Muscle layer of colon (tissue), 2 donors: Measurements from ENCODE around the gene PLA2G12A.
A peak's percentile ranks its signal among the peaks of the same experiment; 100 is the strongest.

Experiments used
- H3K27ac ChIP-seq: one replicate; pipeline ENCODE4 v1.7.0; 2013; ENCODE audit warnings: low read depth, mild to moderate bottlenecking, low read length, moderate library complexity
- H3K27me3 ChIP-seq, 2 donors: one replicate each; pipeline ENCODE4 v1.7.0; 2013; ENCODE audit warnings: low read length in 2 of 2, mild to moderate bottlenecking in 2 of 2; ENCODE audit not compliant: insufficient read depth in 2 of 2, control insufficient read depth in 1 of 2
- H3K36me3 ChIP-seq: one replicate; pipeline ENCODE4 v1.7.0; 2013; ENCODE audit warnings: mild to moderate bottlenecking, low read length; ENCODE audit not compliant: insufficient read depth
- H3K4me1 ChIP-seq: one replicate; pipeline ENCODE4 v1.7.0; 2013; ENCODE audit warnings: mild to moderate bottlenecking, low read length; ENCODE audit not compliant: insufficient read depth
- H3K4me3 ChIP-seq, 2 donors: one replicate each; pipeline ENCODE4 v1.7.0; 2013; ENCODE audit warnings: low read length in 2 of 2, low read depth in 1 of 2, mild to moderate bottlenecking in 1 of 2, moderate library complexity in 1 of 2
- H3K9ac ChIP-seq: one replicate; pipeline ENCODE4 v1.7.0; 2013; ENCODE audit warnings: low read length
- H3K9me3 ChIP-seq: one replicate; pipeline ENCODE4 v1.7.0; 2013; ENCODE audit warnings: mild to moderate bottlenecking, low read length
- donor health status: abdominal sarcoma.
- donor health status: Adenocarcinoma of cecum.

PLA2G12A gene

DNA sequence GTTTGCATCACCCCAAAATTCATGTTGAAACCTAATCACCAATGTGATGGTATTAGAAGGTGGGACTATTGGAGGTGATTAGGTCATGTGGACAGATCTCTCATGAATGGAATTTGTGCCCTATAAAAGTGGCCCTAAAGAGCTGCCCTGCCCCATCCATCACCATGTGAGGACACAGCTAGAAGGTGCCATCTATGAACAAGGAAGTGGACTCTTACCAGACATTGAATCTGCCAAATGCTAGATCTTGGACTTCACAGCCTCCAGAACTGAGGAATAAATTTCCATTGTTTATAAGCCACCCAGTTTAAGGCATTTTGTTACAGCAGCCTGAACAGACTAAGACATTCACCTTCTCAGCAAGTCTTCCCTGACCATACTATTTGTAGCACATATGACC, 7.5 kb downstream of the PLA2G12A start:
- Histone ChIP-seq H3K9ac (no peak overlapping the region), H3K4me1 (no peaks in the 10 kb centered on the region), H3K9me3 (no peaks in the 10 kb centered on the region), H3K4me3 (no peak overlapping the region), H3K27me3 (no peaks in the 10 kb centered on the region), H3K36me3 (peaks cover 3% of the 10 kb centered on the region), H3K27ac (no peak overlapping the region)

DNA sequence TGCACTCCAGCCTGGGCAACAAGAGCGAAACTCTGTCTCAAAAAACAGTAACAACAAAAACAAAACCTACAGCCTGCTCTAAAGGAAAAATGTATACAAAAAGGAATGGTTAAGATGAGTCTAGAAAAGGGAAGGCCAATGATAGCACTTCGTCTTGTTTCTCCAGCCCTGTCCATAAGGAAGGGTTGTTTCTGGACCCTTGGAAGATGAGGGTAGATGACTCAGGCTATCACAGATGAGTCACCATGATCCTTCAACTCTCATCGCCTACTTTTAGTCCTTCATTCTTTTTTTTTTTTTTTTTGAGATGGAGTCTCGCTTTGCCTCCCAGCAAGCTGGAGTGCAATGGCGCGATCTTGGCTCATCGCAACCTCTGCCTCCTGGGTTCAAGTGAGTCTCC, 8.8 kb downstream of the PLA2G12A start:
- Histone ChIP-seq H3K4me1 (no peaks in the 10 kb centered on the region), H3K36me3 (peaks cover 17% of the 10 kb centered on the region), H3K9ac (no peak overlapping the region), H3K27ac (no peak overlapping the region), H3K27me3 (no peaks in the 10 kb centered on the region), H3K9me3 (no peaks in the 10 kb centered on the region), H3K4me3 (no peak overlapping the region)

DNA sequence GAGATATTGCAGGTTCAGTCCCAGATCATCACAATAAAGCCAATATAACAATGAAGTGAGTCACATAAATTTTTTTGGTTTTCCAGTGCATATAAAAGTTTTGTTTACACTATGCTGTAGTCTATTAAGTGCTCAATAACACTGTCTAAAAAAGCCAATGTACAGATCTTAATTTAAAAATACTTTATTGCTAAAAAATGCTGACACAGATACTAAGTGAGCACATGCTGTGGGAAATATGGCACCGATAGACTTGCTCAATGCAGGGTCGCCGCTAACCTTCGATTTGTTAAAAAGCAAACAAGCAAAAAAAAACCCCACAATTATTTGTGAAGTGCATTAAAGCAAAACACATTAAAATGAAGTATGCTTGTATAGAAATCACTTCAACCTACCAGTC, 10.3 kb downstream of the PLA2G12A start:
- Histone ChIP-seq H3K4me1 (no peaks in the 10 kb centered on the region), H3K27me3 (no peaks in the 10 kb centered on the region), H3K4me3 (no peak overlapping the region), H3K9me3 (no peaks in the 10 kb centered on the region), H3K9ac (no peak overlapping the region), H3K36me3 (peaks cover 20% of the 10 kb centered on the region), H3K27ac (no peak overlapping the region)

DNA sequence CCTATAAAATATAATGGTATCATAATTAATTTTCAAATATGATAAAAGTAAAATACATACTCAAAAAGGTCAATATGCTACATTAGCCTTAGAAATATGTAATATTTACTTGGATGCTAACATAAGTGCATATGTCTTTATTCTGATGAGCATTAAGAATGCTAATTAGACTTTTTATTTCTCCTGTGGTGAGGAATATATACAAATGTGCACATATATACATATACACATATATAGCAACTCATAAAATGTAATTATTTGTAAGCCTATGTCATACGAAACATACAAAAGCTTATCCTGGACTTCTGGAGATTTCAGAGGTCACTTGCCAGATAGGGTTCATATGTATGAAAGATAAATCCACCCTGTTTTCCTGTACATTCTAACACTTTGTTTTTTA, 11.1 kb downstream of the PLA2G12A start:
- Histone ChIP-seq H3K36me3 (peaks cover 27% of the 10 kb centered on the region), H3K4me1 (no peaks in the 10 kb centered on the region), H3K9me3 (no peaks in the 10 kb centered on the region), H3K27ac (no peak overlapping the region), H3K9ac (no peak overlapping the region), H3K4me3 (no peak overlapping the region), H3K27me3 (no peaks in the 10 kb centered on the region)

DNA sequence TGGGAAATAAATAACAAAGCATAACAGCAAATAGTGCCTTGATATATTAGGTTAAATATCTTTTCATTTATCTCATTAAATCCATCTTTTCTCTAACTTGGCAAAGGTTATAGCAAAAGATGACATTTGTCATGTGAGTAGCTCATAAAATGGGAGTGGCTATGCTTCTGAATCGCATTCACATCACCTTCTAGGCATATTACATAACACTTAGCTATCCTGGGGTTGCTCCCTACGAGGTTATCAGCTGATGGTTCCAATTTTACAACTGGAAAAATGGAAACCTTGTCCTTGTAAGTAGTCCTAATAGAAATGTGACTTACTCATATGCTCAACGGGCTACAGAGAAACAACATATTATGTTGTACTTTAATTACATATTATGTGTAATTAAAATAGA, 16.4 kb downstream of the PLA2G12A start:
- Histone ChIP-seq H3K9ac (no peak overlapping the region), H3K27me3 (no peaks in the 10 kb centered on the region), H3K4me3 (no peak overlapping the region), H3K9me3 (no peaks in the 10 kb centered on the region), H3K36me3 (peaks cover 27% of the 10 kb centered on the region), H3K27ac (no peak overlapping the region), H3K4me1 (no peaks in the 10 kb centered on the region)

DNA sequence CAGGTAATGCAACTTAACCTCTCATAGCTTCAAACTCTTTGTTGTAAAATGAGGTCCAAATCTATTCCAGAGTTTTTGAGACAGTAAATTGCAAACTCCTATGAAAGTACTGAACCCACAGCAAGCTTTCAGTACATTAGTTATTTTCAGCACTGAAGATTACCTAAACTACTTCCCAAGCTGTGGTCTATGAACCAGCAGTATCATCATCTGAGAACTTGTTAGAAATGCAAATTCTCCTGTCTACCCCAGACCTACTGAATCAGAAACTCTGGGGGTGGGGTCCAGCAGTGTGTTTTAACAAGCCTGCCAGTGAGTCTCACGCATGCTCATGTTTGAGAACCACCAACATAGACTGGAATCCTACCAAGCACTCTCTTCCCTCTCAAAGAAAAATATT, 20.9 kb downstream of the PLA2G12A start:
- Histone ChIP-seq H3K36me3 (peaks cover under 1% of the 10 kb centered on the region), H3K4me3 (no peak overlapping the region), H3K4me1 (no peaks in the 10 kb centered on the region), H3K9ac (no peak overlapping the region), H3K27me3 (no peaks in the 10 kb centered on the region), H3K27ac (no peak overlapping the region), H3K9me3 (no peaks in the 10 kb centered on the region)

DNA sequence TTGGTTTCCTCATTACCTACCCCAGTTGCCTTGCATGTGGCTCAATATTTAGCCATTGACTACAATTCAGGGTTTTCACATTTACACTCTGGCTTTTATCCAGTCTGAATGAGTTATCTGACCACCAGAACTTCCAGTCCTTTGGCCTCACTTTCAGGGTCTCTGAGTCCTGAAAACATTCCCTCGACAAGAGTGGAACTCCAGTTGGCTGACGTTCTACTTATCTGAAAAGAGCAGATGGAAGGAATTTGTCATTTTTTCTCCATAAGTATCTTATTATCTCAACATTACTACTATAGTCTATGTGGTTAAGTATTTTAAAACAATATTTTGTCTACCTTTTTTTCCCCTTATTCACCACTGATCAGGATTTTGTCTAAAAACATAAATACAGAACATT, 21.4 kb downstream of the PLA2G12A start:
- Histone ChIP-seq H3K4me3 (no peak overlapping the region), H3K27ac (no peak overlapping the region), H3K36me3 (no peaks in the 10 kb centered on the region), H3K27me3 (no peaks in the 10 kb centered on the region), H3K4me1 (no peaks in the 10 kb centered on the region), H3K9me3 (no peaks in the 10 kb centered on the region), H3K9ac (no peak overlapping the region)

DNA sequence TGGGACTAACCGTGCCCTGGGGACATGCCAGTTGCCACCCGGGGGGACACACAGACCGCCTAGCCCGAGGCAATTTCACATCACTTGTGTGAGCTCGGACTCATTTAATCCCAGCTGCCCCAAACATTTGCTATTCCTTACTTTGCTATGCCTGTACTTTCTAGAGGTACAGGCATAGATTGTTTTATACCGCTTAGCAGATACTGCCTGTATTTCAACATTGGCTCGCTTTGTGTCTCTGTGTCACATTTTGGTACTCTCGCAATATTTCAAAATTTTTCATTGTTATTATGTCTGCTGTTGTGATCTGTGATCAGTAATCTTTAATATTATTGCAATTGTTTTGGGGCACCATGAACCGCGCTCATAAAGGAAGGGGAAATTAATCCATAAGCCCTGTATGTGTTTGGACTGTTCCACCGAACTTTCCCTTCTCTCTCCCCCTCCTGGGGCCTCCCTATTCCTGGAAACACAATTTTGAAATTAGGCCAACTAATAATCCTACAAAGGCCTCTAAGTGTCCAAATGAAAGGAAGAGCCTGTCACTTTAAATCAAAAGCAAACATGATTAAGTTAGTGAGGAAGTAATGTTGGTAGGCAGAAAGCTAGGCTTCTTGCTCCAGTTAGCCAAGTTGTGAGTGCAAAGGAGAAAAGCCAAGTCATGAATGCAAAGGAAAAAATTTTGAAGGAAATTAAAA, 26.1 kb downstream of the PLA2G12A start:
- Histone ChIP-seq H3K4me1 (peaks cover 12% of the 10 kb centered on the region), H3K9ac (peak overlapping the region; percentile 46), H3K4me3 (peak overlapping the region; percentile 82 to 84), H3K27ac (no peak overlapping the region), H3K36me3 (no peaks in the 10 kb centered on the region), H3K27me3 (no peaks in the 10 kb centered on the region), H3K9me3 (no peaks in the 10 kb centered on the region)

DNA sequence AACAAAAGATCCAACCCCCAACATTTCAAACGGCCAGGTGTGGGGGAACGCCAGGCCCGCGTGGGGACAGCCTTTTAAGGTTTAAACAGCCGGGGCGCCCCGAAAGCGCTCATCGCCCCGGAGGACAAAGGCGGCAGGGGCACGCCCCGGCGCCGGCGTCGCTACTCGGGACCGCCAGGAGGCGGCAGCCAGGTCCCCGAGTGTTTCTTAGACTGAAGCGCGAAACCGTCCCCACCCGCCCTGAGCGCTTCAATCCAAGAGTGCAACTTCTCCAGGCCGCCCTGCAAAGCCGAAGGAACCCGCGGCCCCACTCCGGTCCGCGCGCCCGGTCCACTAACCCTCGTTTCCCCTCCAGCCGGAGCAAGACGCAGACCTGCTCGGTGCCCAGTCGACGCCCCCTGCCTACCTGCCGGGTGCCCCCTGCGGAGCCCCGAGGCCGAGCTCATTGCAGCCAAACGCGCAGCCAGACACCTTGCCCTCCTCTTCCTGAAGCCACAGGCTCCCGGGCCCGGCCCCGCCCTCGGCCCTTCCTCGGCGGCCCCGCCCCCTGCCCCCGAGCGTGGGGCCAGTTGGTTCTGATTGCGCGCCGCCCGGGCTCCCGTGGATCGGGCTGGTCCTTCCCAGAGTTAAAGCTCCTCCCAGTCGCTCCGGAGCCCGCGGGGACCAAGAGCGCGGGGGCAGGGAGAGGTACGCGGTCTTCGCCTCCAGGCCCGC, 26.8 kb downstream of the PLA2G12A start, which contains the start of gene CASP6:
Gene CASP6, minus strand, starts transcription at position 496 of the 714 bp plus-strand sequence. Its CDS starts 50 bp downstream, at position 446.
- peak within 1 kb of the TSS; percentile 90 for H3K27ac ChIP-seq
- no peaks in the 10 kb centered on the region for H3K9me3 ChIP-seq
- H3K4me1 ChIP-seq, result peaks cover 12% of the 10 kb centered on the region
- H3K4me3 ChIP-seq, result peak within 1 kb of the TSS; percentile 82 to 84
- H3K36me3 ChIP-seq, result no peaks in the 10 kb centered on the region
- H3K9ac ChIP-seq, result peak within 1 kb of the TSS; percentile 46
- H3K27me3 ChIP-seq, result no peaks in the 10 kb centered on the region

DNA sequence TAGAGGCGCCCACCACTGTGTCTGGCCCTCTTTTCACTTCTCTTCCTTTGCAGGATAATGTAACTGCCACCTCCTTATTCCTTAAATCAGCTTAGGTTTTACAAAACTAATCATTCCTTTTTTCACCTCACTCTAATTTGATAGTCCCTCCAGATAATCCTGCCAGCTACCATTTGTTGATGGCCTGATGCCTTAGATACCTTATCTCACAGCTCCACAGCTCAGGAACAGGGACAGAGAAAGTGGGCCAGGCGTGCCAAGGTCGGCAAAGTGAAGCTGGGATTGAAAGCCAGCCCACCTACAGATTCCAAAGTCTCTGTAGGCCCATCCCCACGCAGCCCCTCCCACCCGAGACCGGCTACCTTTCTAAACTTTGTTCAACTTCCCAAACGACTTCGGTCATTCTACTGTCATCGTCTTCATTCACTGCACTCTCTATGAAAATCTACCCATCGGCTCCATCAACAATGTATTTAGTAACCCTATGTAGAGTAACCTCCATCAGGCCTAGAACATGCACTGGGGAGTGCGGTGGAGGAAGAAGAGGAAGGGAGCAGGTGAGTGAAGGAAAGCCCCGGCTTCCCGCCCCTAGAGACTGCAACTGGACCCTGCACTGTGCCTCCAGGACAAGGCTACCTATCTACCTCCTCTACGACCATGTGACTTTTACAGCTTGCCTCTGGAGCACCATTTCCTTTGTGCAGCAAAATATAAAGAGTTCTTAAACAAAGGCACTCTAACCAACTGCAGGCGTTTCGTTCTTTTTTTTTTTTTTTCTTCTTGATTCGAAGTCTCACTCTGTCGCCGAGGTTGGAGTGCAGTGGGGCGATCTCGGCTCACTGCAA, 28.1 kb downstream of the PLA2G12A start:
- Histone ChIP-seq H3K4me3 (peak overlapping the region in 1 of 2 donors; percentile 84), H3K4me1 (peaks cover 12% of the 10 kb centered on the region), H3K9me3 (no peaks in the 10 kb centered on the region), H3K9ac (peak overlapping the region; percentile 46), H3K36me3 (no peaks in the 10 kb centered on the region), H3K27me3 (no peaks in the 10 kb centered on the region), H3K27ac (no peak overlapping the region)

DNA sequence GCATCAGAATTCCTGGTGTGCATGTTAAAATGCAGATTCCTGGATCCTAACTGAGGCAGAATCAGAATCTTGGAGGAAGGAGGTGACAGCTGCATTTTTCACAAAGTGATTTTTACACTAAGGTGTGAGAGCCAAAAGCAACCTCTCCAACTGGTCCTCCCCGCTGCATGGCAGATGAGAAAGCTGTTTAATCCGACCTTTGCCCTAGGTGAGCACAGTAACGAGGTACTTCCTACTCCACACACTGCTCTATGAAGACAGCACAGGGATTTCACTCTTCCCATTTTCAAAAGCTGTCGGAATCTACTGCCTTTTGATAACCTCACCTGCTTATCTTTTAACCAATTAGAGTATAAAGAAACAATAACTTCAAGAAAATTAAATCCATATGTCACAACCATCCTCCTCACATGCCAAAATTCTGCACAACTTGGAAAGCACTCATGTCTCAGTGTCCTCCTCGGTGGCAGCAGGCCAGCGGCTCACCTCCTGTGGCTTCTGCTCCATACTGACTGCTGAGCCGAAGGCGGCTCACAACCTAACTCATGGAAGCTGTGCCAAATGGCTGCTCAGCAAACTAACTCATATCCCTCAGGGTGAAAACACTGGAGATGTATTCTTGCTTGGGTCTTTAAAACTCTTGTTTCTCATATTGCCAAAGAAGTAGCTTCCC, 30.2 kb downstream of the PLA2G12A start:
- no peak overlapping the region for H3K27ac ChIP-seq
- no peak overlapping the region for H3K4me3 ChIP-seq
- no peak overlapping the region for H3K9ac ChIP-seq
- peaks cover 12% of the 10 kb centered on the region for H3K4me1 ChIP-seq
- H3K9me3 ChIP-seq, result no peaks in the 10 kb centered on the region
- peaks cover 9% of the 10 kb centered on the region for H3K36me3 ChIP-seq
- no peaks in the 10 kb centered on the region for H3K27me3 ChIP-seq
